HEK293 (cell line): ENCODE results near the gene WRNIP1.

Experiments
- CTCF ChIA-PET: fragments of 350-600 bp; formaldehyde crosslinking; extraction: SDS; loops from one replicate; lab custom pipeline; 2021; ENCODE audit warnings: antibody characterized with exemption; lab: Yijun Ruan, JAX
- POLR2A ChIA-PET: fragments of 300-600 bp; formaldehyde crosslinking; extraction: SDS; loops from one replicate; lab custom pipeline; 2020; ENCODE audit warnings: antibody characterized with exemption, inconsistent platforms; lab: Yijun Ruan, JAX
- H3K27ac ChIP-seq: fragments of 200-500 bp; sonication (Bioruptor generic); 2 replicates; pipeline ENCODE4 v1.5.1; 2014; ENCODE audit warnings: low read depth, low read length, control low read depth, inconsistent platforms; ENCODE audit errors: extremely low read depth
- H3K36me3 ChIP-seq, 2 experiments: fragments of 200-500 bp in 1 of 2; sonication (Bioruptor generic) in 1 of 2; 1 replicate in 1 of 2; 2 replicates in 1 of 2; pipeline ENCODE4 v1.5.1; 2014 to 2017; ENCODE audit warnings: inconsistent platforms in 2 of 2, low read length in 2 of 2; ENCODE audit not compliant: control insufficient read depth in 2 of 2, insufficient read depth in 1 of 2
- H3K4me1 ChIP-seq: fragments of 200-500 bp; sonication (Bioruptor generic); 2 replicates; pipeline ENCODE4 v1.5.1; 2014; ENCODE audit warnings: mild to moderate bottlenecking, low read length, inconsistent platforms; ENCODE audit not compliant: control insufficient read depth, insufficient read depth
- H3K4me3 ChIP-seq: 2 replicates; pipeline ENCODE4 v1.5.1; 2011; ENCODE audit warnings: low read depth, mild to moderate bottlenecking, control low read depth, low read length, moderate library complexity
- H3K9me3 ChIP-seq: fragments of 200-500 bp; sonication (Bioruptor generic); 2 replicates; pipeline ENCODE4 v1.5.1; 2014; ENCODE audit warnings: low read depth, low read length, inconsistent platforms; ENCODE audit not compliant: control insufficient read depth, insufficient read depth
- HOXC10 ChIP-seq: sonication (generic); formaldehyde crosslinking; IDR thresholded peaks from 2 replicates; pipeline ENCODE4 v1.8.1; 2023; ENCODE audit warnings: mild to moderate bottlenecking, missing genetic modification reagents
- SCRT2 ChIP-seq: fragments of 450-650 bp; formaldehyde crosslinking; IDR thresholded peaks from 2 replicates; pipeline ENCODE4 v1.5.1; 2016; ENCODE audit warnings: missing biosample characterization, missing genetic modification characterization
- ZFP37 ChIP-seq: fragments of 450-650 bp; formaldehyde crosslinking; IDR thresholded peaks from 2 replicates; pipeline ENCODE4 v1.5.1; 2016; ENCODE audit warnings: missing biosample characterization, missing genetic modification characterization
- ZNF184 ChIP-seq: fragments of 450-650 bp; IDR thresholded peaks from 2 replicates; pipeline ENCODE4 v1.5.1; 2018; ENCODE audit warnings: missing biosample characterization, mild to moderate bottlenecking, missing genetic modification characterization
- ZNF202 ChIP-seq: fragments of 450-650 bp; formaldehyde crosslinking; IDR thresholded peaks from 2 replicates; pipeline ENCODE4 v1.5.1; 2016; ENCODE audit warnings: missing biosample characterization, missing genetic modification characterization, borderline replicate concordance
- ZNF24 ChIP-seq: fragments of 450-650 bp; formaldehyde crosslinking; IDR thresholded peaks from 2 replicates; pipeline ENCODE4 v1.5.1; 2016; ENCODE audit warnings: missing biosample characterization, missing genetic modification characterization
- ZNF529 ChIP-seq: fragments of 450-650 bp; formaldehyde crosslinking; IDR thresholded peaks from 2 replicates; pipeline ENCODE4 v1.5.1; 2017; ENCODE audit warnings: missing genetic modification characterization, missing biosample characterization; ENCODE audit not compliant: insufficient replicate concordance
- ZNF654 ChIP-seq: fragments of 450-650 bp; formaldehyde crosslinking; IDR thresholded peaks from 2 replicates; pipeline ENCODE4 v1.5.1; 2016; ENCODE audit warnings: low read depth, missing biosample characterization, missing genetic modification characterization
- ZNF660 ChIP-seq: fragments of 450-650 bp; IDR thresholded peaks from 2 replicates; pipeline ENCODE4 v1.5.1; 2018; ENCODE audit warnings: missing biosample characterization, mild to moderate bottlenecking, missing genetic modification characterization
- TF ChIP-seq, protein P1 (sequence below): fragments of 450-650 bp; formaldehyde crosslinking; IDR thresholded peaks from 2 replicates; pipeline ENCODE4 v1.5.1; 2016; ENCODE audit warnings: missing biosample characterization, missing genetic modification characterization, borderline replicate concordance
- TF ChIP-seq, protein P2 (sequence below): fragments of 450-650 bp; formaldehyde crosslinking; IDR thresholded peaks from 2 replicates; pipeline ENCODE4 v1.5.1; 2016; ENCODE audit warnings: missing biosample characterization, missing genetic modification characterization
- TF ChIP-seq, protein P3 (sequence below): fragments of 450-650 bp; formaldehyde crosslinking; IDR thresholded peaks from 2 replicates; pipeline ENCODE4 v1.5.1; 2016; ENCODE audit warnings: missing biosample characterization, missing genetic modification characterization, borderline replicate concordance
- TF ChIP-seq, protein P4 (sequence below): fragments of 450-650 bp; formaldehyde crosslinking; IDR thresholded peaks from 2 replicates; pipeline ENCODE4 v1.5.1; 2017; ENCODE audit warnings: missing biosample characterization, missing genetic modification characterization
- TF ChIP-seq, protein P5 (sequence below): fragments of 450-650 bp; formaldehyde crosslinking; IDR thresholded peaks from 2 replicates; pipeline ENCODE4 v1.5.1; 2016; ENCODE audit warnings: missing biosample characterization, missing genetic modification characterization

The WRNIP1 gene

DNA sequence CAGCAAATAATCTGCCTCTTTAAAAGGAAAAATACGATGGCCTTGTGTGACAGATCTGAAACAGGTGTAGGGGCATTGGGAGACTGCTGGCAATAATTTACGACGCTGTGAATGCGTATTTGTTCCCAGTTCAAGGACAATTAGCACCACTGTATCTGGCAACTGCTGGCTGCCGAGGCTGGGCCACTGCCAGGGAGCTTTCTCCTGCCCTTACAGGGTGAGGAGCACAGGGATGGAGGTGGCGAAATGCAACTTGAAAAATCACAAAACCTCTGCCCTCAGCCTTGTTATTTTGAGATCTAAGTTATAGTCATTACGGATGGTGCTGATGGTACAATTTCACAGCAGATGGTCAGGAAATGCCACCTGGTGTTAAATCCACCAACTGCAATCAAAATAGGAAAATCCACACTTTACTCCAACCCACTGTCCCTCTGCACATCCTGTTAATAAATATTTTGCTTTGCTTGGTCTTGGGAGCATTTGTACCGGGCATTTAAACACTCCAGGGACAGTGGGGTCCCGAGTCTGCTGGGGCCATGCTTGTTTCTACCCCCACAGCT, 20.9 kb upstream of the WRNIP1 start (continued):
- TF ChIP-seq ZNF654 (peak; percentile 22), HOXC10 (CRISPR knock-in tag) (no peak), ZNF660 (tag by site-specific recombination) (no peak), ZNF529 (tag by site-specific recombination) (no peak), ZNF184 (no peak), SCRT2 (tag by site-specific recombination) (no peak)
- TF ChIP-seq, protein P1, sequence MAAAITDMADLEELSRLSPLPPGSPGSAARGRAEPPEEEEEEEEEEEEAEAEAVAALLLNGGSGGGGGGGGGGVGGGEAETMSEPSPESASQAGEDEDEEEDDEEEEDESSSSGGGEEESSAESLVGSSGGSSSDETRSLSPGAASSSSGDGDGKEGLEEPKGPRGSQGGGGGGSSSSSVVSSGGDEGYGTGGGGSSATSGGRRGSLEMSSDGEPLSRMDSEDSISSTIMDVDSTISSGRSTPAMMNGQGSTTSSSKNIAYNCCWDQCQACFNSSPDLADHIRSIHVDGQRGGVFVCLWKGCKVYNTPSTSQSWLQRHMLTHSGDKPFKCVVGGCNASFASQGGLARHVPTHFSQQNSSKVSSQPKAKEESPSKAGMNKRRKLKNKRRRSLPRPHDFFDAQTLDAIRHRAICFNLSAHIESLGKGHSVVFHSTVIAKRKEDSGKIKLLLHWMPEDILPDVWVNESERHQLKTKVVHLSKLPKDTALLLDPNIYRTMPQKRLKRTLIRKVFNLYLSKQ (tag by site-specific recombination) = no peak
- TF ChIP-seq, protein P2, sequence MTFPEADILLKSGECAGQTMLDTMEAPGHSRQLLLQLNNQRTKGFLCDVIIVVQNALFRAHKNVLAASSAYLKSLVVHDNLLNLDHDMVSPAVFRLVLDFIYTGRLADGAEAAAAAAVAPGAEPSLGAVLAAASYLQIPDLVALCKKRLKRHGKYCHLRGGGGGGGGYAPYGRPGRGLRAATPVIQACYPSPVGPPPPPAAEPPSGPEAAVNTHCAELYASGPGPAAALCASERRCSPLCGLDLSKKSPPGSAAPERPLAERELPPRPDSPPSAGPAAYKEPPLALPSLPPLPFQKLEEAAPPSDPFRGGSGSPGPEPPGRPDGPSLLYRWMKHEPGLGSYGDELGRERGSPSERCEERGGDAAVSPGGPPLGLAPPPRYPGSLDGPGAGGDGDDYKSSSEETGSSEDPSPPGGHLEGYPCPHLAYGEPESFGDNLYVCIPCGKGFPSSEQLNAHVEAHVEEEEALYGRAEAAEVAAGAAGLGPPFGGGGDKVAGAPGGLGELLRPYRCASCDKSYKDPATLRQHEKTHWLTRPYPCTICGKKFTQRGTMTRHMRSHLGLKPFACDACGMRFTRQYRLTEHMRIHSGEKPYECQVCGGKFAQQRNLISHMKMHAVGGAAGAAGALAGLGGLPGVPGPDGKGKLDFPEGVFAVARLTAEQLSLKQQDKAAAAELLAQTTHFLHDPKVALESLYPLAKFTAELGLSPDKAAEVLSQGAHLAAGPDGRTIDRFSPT = no peak
- TF ChIP-seq, protein P3, sequence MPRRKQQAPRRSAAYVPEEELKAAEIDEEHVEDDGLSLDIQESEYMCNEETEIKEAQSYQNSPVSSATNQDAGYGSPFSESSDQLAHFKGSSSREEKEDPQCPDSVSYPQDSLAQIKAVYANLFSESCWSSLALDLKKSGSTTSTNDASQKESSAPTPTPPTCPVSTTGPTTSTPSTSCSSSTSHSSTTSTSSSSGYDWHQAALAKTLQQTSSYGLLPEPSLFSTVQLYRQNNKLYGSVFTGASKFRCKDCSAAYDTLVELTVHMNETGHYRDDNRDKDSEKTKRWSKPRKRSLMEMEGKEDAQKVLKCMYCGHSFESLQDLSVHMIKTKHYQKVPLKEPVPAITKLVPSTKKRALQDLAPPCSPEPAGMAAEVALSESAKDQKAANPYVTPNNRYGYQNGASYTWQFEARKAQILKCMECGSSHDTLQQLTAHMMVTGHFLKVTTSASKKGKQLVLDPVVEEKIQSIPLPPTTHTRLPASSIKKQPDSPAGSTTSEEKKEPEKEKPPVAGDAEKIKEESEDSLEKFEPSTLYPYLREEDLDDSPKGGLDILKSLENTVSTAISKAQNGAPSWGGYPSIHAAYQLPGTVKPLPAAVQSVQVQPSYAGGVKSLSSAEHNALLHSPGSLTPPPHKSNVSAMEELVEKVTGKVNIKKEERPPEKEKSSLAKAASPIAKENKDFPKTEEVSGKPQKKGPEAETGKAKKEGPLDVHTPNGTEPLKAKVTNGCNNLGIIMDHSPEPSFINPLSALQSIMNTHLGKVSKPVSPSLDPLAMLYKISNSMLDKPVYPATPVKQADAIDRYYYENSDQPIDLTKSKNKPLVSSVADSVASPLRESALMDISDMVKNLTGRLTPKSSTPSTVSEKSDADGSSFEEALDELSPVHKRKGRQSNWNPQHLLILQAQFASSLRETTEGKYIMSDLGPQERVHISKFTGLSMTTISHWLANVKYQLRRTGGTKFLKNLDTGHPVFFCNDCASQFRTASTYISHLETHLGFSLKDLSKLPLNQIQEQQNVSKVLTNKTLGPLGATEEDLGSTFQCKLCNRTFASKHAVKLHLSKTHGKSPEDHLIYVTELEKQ (tag by site-specific recombination) = no peak
- TF ChIP-seq, protein P4, sequence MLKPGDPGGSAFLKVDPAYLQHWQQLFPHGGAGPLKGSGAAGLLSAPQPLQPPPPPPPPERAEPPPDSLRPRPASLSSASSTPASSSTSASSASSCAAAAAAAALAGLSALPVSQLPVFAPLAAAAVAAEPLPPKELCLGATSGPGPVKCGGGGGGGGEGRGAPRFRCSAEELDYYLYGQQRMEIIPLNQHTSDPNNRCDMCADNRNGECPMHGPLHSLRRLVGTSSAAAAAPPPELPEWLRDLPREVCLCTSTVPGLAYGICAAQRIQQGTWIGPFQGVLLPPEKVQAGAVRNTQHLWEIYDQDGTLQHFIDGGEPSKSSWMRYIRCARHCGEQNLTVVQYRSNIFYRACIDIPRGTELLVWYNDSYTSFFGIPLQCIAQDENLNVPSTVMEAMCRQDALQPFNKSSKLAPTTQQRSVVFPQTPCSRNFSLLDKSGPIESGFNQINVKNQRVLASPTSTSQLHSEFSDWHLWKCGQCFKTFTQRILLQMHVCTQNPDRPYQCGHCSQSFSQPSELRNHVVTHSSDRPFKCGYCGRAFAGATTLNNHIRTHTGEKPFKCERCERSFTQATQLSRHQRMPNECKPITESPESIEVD (tag by site-specific recombination) = 0 out of 2 replicates have a peak, but pooled peaks have one; percentile 9
- TF ChIP-seq, all 188 proteins: peak for 3

DNA sequence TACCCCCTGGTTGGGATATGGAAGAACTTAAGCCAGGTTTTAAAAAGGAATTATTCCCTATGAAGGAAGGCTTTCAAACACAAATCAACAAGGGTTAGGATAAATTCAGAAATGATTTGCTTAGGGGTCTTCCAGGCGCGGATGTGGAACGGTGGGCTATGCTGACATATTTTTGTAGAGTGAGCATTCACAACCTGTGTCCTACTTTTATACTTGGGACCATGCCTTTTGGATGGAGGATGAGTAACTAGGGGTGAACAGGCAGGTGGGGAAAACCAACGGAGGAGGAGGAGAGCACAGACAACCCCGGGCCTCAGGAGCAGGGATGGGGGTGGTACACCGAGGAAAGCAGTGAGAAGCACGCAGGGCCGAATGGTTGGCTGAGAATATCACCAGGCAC, 20.4 kb upstream of the WRNIP1 start:
- peaks cover 12% of the 10 kb centered on the region for H3K4me1 ChIP-seq
- H3K4me3 ChIP-seq = no peak overlapping the region
- POLR2A ChIA-PET = no interaction called here
- H3K9me3 ChIP-seq = no peaks in the 10 kb centered on the region
- H3K27ac ChIP-seq = no peak overlapping the region
- H3K36me3 ChIP-seq = no peaks in the 10 kb centered on the region
- CTCF ChIA-PET = interaction anchor here (0.8 to 1.0 kb wide), 3 partner anchors 9 to 23 kb away, joined by 3 to 5 read pairs (median 4); no protein-coding TSS in a partner anchor
- TF ChIP-seq ZNF24 (no peak), ZNF202 (tag by site-specific recombination) (no peak), ZFP37 (tag by site-specific recombination) (no peak)
- TF ChIP-seq, protein P5, sequence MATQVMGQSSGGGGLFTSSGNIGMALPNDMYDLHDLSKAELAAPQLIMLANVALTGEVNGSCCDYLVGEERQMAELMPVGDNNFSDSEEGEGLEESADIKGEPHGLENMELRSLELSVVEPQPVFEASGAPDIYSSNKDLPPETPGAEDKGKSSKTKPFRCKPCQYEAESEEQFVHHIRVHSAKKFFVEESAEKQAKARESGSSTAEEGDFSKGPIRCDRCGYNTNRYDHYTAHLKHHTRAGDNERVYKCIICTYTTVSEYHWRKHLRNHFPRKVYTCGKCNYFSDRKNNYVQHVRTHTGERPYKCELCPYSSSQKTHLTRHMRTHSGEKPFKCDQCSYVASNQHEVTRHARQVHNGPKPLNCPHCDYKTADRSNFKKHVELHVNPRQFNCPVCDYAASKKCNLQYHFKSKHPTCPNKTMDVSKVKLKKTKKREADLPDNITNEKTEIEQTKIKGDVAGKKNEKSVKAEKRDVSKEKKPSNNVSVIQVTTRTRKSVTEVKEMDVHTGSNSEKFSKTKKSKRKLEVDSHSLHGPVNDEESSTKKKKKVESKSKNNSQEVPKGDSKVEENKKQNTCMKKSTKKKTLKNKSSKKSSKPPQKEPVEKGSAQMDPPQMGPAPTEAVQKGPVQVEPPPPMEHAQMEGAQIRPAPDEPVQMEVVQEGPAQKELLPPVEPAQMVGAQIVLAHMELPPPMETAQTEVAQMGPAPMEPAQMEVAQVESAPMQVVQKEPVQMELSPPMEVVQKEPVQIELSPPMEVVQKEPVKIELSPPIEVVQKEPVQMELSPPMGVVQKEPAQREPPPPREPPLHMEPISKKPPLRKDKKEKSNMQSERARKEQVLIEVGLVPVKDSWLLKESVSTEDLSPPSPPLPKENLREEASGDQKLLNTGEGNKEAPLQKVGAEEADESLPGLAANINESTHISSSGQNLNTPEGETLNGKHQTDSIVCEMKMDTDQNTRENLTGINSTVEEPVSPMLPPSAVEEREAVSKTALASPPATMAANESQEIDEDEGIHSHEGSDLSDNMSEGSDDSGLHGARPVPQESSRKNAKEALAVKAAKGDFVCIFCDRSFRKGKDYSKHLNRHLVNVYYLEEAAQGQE (tag by site-specific recombination) = no peak
